Coronary artery (tissue), 2 donors: ENCODE results near the gene TUBB.

Experiments
- DNase-seq: peaks from one replicate; pipeline ENCODE4 v3.0.0-alpha.2; 2017; ENCODE audit warnings: low spot score
- H3K27ac ChIP-seq, 2 donors: fragments of 200-600 bp; sonication (generic); one replicate each; pipeline ENCODE4 v1.5.1; 2016 to 2019
- H3K4me3 ChIP-seq: fragments of 200-600 bp; sonication (generic); 2 replicates; pipeline ENCODE4 v1.5.1; 2016; ENCODE audit warnings: mild to moderate bottlenecking, moderate library complexity
- TF ChIP-seq, protein P1 (sequence below): fragments of 200-600 bp; sonication (generic); IDR thresholded peaks from one replicate; pipeline ENCODE4 v1.5.1; 2019; ENCODE audit warnings: antibody characterized with exemption

Gene TUBB

DNA sequence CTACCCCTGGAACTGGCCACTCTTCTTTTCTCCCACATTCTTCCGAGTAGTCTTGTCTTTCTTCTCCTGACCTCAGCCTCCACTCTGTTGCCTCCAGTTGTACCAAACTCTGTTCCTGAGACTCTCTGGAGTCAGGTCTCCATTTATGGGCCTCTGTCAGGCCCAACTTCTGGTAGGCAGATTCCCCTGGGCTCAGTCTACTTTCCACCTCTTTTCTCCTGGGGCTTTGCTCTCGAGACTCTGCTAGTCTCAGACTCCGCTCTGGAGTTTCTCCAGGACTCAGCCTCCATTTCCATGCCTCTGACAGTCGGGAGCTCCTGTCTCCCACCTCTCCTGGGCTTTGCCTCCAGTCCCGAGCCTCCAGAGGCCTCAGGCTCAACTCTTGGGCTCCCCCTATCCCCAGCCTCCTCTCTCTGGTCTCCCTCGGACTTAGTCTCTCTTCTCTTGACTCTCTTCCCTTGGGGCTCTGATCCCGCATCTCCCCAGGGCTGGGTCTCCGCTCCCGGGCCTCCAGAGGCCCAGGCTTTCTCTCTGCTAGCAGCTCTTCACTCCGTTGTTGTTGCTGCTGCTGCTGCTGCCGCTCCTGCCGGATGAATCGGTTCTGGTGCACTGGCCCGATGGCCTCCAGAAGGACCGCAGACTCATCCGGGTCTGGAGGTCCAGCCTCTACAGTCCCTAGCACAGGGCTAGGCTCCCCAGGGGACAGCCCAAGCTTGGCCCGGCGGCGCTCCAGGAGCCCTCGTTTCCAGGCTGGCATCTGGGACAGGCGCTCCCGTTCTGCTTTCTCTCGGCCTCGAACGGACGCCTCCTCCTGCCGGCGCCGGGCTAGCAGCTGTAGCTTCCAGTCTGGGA, 34.8 kb upstream of the TUBB start:
- peak overlapping the region; percentile 95 to 100 for H3K27ac ChIP-seq
- DNase-seq = no peak
- H3K4me3 ChIP-seq = peak overlapping the region; percentile 91

DNA sequence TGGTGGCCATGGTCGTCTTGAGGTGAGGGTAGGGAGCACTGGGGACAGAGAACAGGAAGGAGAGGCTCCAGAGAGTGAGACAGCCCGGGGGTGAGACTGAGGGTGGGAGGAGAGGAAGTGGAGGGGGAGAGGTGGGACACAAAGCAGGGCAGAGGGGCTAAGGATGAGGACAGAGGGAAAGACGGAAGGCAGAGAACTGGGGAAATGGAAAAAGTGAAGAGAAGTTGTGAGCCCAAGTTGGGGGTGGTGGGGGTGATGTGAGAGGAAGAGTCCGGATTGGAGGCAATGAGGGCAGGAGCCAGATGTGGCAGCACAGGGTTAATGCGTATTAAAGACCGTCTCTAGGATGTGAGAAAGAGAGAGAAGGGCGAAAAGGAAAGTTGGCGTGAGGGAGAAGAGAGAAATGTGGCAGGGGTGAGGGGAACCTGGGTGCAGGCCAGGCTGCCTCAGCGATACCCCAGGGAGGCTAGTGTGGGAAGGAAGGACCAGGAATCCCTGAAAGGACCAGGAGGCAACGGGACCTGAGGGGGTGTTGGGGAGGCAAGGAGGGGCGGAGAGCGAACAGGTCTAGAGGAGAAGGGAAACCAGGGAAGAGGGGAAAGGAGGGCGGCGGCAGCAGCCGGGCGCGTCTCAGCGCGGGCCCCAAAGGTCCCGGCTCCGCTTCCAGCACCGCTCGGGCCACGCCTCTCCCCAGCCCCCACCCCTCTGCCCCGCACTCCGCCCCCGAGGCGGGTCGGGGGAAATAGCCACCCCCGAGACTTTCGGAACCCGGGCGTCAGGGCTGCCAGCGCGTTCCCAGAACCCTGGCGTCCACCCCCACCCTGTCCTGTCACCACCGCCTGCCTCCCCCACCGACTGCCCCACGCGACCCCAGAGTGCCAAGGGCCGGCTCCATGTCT, 33.9 kb upstream of the TUBB start, which contains the start of gene PPP1R18:
Gene PPP1R18 (minus strand): TSS at position 637 of the 899 bp plus-strand sequence. CDS start 627 bp downstream, at position 10.
- peak; percentile 94 for DNase-seq
- TF ChIP-seq, protein P1, sequence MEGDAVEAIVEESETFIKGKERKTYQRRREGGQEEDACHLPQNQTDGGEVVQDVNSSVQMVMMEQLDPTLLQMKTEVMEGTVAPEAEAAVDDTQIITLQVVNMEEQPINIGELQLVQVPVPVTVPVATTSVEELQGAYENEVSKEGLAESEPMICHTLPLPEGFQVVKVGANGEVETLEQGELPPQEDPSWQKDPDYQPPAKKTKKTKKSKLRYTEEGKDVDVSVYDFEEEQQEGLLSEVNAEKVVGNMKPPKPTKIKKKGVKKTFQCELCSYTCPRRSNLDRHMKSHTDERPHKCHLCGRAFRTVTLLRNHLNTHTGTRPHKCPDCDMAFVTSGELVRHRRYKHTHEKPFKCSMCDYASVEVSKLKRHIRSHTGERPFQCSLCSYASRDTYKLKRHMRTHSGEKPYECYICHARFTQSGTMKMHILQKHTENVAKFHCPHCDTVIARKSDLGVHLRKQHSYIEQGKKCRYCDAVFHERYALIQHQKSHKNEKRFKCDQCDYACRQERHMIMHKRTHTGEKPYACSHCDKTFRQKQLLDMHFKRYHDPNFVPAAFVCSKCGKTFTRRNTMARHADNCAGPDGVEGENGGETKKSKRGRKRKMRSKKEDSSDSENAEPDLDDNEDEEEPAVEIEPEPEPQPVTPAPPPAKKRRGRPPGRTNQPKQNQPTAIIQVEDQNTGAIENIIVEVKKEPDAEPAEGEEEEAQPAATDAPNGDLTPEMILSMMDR = no peak
- peak within 1 kb of the TSS; percentile 91 for H3K4me3 ChIP-seq
- peak within 1 kb of the TSS; percentile 95 to 100 for H3K27ac ChIP-seq

More for the DNA sequence above, 34.8 kb upstream of the TUBB start:
- TF ChIP-seq, protein P1 = no peak

DNA sequence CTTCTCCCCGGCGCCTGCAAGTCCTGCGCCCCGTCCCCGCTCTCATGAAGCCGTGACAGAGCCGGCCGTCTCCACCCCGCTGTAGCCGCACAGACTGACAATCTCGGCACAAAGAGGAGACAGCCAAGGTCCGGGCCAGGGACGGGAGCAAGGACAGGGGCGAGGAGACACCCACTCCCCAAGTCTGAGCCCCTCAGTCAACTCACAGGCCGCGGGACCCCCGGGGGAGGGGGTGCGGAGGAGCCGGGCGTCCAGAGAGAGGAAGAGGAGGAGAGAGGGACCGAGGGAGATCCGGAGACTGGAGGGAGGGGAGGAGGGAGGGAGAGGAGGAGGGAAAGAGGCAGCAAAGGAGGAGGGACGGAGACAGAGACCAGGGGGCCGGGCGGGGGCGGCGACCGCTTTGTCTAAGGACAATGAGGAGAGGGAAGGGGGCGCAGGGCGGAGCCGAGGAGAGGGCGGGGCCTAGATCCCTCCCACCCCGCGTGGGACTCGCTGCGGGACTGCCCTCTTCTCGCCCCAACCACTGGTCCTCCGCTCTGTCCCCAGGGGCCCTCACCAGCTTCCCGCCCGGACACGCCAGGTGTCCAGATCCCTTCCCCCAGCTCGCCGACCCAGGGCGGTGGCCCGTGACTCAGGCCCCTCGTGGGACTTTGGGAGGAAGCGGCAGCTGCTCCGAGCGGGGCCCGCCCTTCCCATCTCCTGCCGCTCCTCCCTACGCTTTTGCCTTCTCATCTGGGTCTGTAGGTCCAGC, 33.1 kb upstream of the TUBB start:
- TF ChIP-seq, protein P1 = no peak
- Histone ChIP-seq H3K4me3 (peak overlapping the region; percentile 91), H3K27ac (peak overlapping the region; percentile 95 to 100)
- peak; percentile 99 for DNase-seq

DNA sequence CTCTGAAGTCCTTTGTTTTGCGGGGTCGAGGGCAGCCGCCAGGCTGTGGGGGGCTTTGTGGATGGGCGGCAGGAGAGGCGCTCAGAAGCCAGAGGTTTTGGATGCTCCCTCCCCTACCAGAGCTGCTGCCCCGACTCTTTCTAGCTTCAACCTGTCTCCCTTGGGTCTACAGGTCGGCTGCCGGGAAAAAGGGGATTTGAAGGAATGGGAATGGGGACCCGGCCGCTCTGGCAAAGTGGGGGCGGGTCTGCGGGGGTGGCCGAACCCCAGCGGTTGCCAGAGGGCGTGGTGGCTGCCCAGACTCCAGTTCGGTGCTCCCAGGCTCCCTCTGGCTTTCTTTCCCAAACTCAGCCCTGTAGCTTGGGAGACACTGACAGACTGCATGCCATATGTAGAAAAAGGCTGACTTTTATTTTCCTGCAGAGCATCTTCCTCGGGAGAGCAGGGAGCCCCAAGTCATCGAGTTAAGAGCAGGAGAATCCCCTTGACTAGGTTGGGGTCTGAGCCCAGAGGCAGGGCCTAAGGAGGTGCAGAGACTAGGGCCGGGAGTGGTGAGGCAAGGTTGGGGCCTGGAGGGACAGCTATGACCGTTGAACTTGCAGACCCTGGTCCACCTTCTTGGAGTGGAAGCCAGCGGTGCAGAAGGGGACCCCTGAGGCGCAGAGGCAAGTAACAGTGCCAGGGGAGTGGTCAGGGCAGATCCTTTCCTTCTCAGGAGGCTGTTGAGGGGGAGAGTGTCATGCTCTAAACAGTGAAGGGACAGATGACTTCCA, 32.3 kb upstream of the TUBB start:
- TF ChIP-seq, protein P1 = peak; percentile 29
- peak overlapping the region; percentile 91 for H3K4me3 ChIP-seq
- H3K27ac ChIP-seq = peak overlapping the region; percentile 95 to 100
- DNase-seq = peak; percentile 83

DNA sequence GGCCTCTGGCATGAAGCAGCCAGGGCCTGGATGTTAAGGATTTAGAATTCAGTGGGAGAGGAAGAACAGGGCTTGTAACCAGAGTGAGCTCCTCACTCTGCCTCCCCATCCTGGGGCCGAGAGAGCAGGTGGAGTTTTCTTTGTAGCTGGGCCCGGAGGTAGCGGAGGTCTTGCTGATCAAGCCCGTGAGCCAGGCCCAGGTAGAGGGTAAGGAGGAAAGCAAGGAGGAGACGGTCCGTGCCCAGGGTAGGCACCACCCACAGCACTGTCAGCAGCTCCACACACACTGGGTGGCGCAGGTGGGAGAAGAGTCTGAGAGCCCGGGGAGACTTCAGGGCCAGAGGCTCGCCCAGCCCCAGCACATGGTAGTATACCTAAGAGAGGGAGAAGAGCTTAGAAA, 31.6 kb upstream of the TUBB start:
- no peak for DNase-seq
- Histone ChIP-seq H3K27ac (peak overlapping the region; percentile 95 to 100), H3K4me3 (peak overlapping the region; percentile 91)
- TF ChIP-seq, protein P1 = no peak
